Activated T-helper 2 cell treated with anti-CD3 and anti-CD28 coated beads, Interferon-gamma antibody, Interleukin-2, Interleukin-4, amounts not matched to agents 10 μg/mL and 5 μg/mL and 100 μg/mL, durations not matched to agents 14 hours and 24 hours and 36 hours (primary cell): ENCODE data around the gene KLHL21. TPM values are rescaled to one million over a fixed set of nuclear protein-coding genes. Genes with fewer than 3 reads are reported as not detected.
A peak's percentile ranks its signal among the peaks of the same experiment; 100 is the strongest.
"Not testable (repeated sequence)": the region's sequence is repeated elsewhere in the genome, so short reads cannot be mapped to it uniquely, and the experiment has no call there.

Experiments
- DNase-seq: peaks from one replicate; pipeline ENCODE4 v3.0.0; 2021; ENCODE audit warnings: low spot score
- H3K27ac Mint-ChIP-seq: one replicate; pipeline ENCODE4 v1.8.0; 2021; ENCODE audit warnings: mixed read lengths
- H3K27me3 Mint-ChIP-seq: one replicate; pipeline ENCODE4 v1.8.0; 2021; ENCODE audit warnings: low read depth, mixed read lengths
- H3K36me3 Mint-ChIP-seq: one replicate; pipeline ENCODE4 v1.8.0; 2021; ENCODE audit warnings: low read depth, mixed read lengths
- H3K4me1 Mint-ChIP-seq: one replicate; pipeline ENCODE4 v1.8.0; 2021; ENCODE audit warnings: low read depth, mixed read lengths
- H3K4me3 Mint-ChIP-seq: one replicate; pipeline ENCODE4 v1.8.0; 2021; ENCODE audit warnings: low read depth, mild to moderate bottlenecking, moderate library complexity, mixed read lengths
- H3K9me3 Mint-ChIP-seq: one replicate; pipeline ENCODE4 v1.8.0; 2021; ENCODE audit warnings: mixed read lengths
- intact Hi-C: fragments of 100-400 bp; cut with micrococcal nuclease; formaldehyde crosslinking; loops from one replicate; pipeline ENCODE4 v1.15.1; 2023
- total RNA-seq: library from RNA; stranded (reverse); gene quantifications from 2 replicates; pipeline ENCODE4 v1.2.3, GENCODE V29; 2022

KLHL21 gene
- total RNA-seq, 1 donor from 2014 or later = 21.3 TPM

DNA sequence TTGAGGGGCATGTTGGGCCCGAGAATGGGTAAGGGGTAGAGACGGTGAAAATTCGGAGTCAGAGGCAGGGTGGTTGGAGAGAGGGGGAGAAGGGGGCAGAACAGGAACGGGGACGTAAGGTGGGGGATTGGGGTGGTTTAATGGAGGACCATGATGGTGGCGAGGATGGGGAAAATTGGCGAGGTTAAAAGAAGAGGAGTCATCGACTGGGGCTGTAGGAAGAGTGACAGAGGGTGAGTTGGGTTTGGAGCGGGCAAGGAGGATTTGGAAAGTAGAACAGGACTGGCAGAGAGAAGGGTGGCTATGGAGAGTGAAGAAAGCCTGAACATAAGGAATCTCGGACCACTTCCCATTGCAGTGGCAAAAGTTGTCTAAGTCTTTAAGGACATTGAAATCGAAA, 33.6 kb downstream of the KLHL21 start:
- Mint-ChIP-seq H3K36me3 (no peaks in the 10 kb centered on the region), H3K9me3 (no peaks in the 10 kb centered on the region), H3K27ac (no peak overlapping the region), H3K4me1 (no peaks in the 10 kb centered on the region), H3K4me3 (no peak overlapping the region), H3K27me3 (peaks cover 8% of the 10 kb centered on the region)
- no peak for DNase-seq
- intact Hi-C loops = no loop called here

DNA sequence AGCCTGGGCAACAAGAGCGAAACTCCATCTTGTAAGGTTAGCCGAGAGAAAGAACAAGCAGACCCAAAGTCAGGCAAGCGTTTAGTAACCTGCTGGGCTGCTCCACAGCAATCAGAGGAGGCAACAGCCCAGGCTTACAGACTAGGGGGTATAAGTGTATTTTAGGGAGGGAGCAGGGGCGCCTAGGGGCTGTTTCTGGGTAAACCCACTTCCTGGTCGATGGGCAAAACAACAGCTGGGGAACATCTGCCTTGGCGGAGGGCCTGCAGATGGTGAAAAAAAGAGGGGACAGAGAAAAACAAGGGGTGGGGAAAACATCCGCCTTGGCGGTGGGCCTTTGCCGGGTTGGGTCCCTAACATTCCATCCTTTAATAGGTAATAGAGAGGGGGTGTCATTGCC, 42.4 kb downstream of the KLHL21 start:
- Mint-ChIP-seq H3K27me3 (peaks cover 2% of the 10 kb centered on the region), H3K9me3 (no peaks in the 10 kb centered on the region), H3K27ac (no peak overlapping the region), H3K36me3 (no peaks in the 10 kb centered on the region), H3K4me1 (no peaks in the 10 kb centered on the region), H3K4me3 (no peak overlapping the region)
- DNase-seq = no peak
- intact Hi-C loops = no loop called here

DNA sequence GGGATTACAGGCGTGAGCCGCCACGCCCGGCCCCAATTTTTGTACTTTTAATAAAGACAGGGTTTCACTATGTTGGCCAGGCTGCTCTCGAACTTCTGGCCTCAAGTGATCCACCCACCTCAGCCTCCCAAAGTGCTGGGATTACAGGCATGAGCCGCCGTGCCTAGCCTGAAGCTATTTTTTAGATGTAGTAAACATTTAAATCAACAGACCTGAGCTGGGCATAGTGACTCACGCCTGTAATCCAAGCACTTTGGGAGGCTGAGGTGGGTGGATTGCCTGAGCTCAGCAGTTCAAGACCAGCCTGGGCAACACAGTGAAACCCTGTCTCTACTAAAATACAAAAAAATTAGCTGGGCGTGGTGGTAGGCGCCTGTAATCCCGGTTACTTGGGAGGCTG, 43.5 kb downstream of the KLHL21 start:
- H3K27ac Mint-ChIP-seq, H3K4me3 Mint-ChIP-seq, H3K36me3 Mint-ChIP-seq, H3K27me3 Mint-ChIP-seq, DNase-seq, intact Hi-C loops, H3K4me1 Mint-ChIP-seq, H3K9me3 Mint-ChIP-seq: not testable (repeated sequence)

DNA sequence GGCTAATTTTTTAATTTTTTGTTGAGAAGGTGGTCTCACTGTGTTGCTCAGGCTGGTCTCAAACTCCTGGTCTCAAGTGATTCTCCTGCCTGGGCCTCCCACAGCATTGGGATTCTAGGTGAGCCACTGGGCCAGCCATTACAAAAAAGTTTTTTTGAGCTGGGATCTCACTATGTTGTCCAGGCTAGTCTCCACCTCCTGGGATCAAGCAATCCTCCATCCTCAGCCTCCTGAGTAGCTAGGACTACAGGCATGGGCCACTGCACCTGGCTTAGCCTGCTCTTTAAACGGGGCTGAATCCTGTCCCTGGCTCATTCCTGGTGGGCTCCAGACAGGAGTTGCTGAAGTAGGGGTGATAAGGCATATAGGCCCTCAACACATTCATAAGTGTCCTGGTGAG, 45.1 kb downstream of the KLHL21 start:
- Mint-ChIP-seq H3K4me1 (peaks cover 10% of the 10 kb centered on the region), H3K27me3 (peaks cover 2% of the 10 kb centered on the region), H3K9me3 (no peaks in the 10 kb centered on the region), H3K36me3 (peaks cover 6% of the 10 kb centered on the region), H3K27ac (no peak overlapping the region), H3K4me3 (no peak overlapping the region)
- no peak for DNase-seq
- intact Hi-C loops = no loop called here

DNA sequence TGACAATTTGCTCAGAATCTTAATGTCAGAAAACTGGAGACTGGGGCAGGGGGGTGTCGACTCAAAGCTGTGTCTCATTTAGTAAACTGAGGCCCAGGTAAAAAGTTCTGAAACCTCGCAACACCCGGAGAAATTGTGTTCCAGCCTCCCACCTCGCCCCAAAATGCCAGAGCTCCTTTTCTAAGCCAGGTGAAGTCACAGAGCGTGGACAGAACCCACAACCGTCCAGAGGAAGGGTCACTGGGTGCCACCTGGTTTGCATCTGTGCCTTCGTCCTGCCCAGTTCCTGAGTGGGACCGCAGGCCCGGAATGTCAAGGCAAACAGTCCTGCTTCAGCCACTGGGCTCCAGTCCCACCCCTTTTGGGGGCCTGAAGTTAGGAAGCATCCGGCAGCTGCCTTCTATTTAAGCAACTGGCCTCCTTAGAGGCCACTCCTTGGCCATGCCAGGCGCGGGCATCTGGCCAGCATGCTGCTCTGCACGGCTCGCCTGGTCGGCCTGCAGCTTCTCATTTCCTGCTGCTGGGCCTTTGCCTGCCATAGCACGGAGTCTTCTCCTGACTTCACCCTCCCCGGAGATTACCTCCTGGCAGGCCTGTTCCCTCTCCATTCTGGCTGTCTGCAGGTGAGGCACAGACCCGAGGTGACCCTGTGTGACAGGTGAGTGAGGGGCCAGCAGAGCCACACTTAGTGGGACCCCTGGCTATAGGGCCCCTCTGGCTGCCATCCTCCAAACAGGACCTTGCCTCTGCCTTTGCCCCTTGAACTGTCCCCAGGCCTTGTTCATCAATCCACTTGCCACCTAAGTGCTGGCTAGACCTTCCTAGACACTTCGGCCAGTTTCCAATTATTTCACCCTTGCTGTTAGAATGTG, 47.5 kb downstream of the KLHL21 start, which contains the start of gene TAS1R1:
TAS1R1 (plus strand) TSS at position 401 of the 872 bp plus-strand sequence; CDS start at position 468, 67 bp downstream.
- H3K27ac Mint-ChIP-seq = no peak within 1 kb of the TSS

DNA sequence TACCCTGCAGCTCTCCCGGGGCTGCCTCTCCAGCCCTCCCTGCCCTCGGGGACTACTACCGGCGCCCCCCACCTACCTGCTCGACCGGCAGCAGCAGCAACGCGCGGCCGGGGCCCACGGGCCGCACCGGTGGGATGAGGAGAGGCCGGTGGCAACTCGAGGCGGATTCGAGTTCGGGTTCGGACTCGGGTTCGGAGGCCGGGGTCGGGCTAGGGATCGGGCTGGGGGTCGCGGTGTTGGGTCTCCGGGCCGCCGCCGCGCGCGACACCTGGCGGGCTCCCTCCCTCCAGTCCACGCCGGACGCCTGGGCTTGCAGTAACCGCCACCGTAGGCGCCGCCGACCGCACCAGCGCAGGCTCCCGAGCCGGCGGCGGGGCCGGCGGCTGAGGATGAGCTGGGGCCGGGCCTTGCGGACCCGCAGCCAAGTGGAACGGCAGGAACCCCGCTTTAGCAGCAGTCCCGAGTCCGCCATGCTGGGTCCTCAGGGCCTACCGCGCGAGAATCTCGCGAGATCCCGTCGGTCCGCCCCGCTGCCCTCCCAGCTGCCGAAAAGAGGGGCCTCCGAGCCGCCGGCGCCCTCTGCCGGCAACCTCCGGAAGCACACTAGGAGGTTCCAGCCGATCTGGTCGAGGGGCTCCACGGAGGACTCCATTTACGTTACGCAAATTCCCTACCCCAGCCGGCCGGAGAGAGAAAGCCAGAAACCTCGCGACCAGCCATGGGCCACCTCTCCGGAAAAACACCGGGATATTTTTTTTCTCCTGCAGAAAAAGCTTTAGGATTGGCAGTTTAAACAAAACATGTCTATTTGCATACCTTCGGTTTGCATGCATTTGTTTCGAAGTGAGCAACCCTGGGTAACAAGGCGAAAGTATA, 48.4 kb downstream of the KLHL21 start, which contains the start of gene NOL9:
NOL9 (minus strand) TSS at position 483 of the 876 bp plus-strand sequence; CDS start at position 472, 11 bp downstream.
- Mint-ChIP-seq H3K36me3 (peaks cover 16% of the 10 kb centered on the region), H3K27me3 (no peaks in the 10 kb centered on the region), H3K9me3 (no peaks in the 10 kb centered on the region), H3K4me1 (peaks cover 10% of the 10 kb centered on the region), H3K27ac (peak within 1 kb of the TSS; percentile 61), H3K4me3 (peak within 1 kb of the TSS; percentile 82)
- DNase-seq = peak; percentile 92
- intact Hi-C loops = loop anchor here (2.0 to 5.0 kb wide), 4 partner anchors 25 to 67 kb away; partner anchors contain the start of genes KLHL21, PHF13 and ZBTB48

More for the DNA sequence above, 47.5 kb downstream of the KLHL21 start, which contains the start of gene TAS1R1:
- peak within 1 kb of the TSS; percentile 64 for H3K4me3 Mint-ChIP-seq
- no peak for DNase-seq
- peaks cover 10% of the 10 kb centered on the region for H3K4me1 Mint-ChIP-seq
- H3K9me3 Mint-ChIP-seq = no peaks in the 10 kb centered on the region
- H3K27me3 Mint-ChIP-seq = no peaks in the 10 kb centered on the region
- H3K36me3 Mint-ChIP-seq = peaks cover 9% of the 10 kb centered on the region
- intact Hi-C loops = loop anchor here (2.0 to 5.0 kb wide), 4 partner anchors 24 to 68 kb away; partner anchors contain the start of genes KLHL21, PHF13 and ZBTB48

DNA sequence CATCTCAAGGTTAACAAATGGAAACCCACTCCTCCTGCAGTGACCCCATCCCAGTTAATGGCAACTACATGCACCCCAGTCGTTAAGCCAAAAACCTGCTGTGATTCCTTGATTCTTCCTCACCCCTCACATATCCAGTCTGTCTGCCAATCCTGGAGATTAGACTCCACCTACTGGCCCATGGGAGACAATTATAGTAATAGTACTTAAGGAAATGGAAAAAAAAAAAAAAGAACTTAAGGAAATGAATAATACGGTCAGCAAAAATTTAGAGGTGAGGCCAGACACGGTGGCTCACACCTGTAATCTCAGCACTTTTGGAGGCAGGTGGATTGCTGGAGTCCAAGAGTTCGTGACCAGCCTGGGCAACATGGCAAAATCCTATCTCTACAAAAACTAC, 55.4 kb downstream of the KLHL21 start:
- Mint-ChIP-seq H3K4me3 (no peak overlapping the region), H3K36me3 (peaks cover 56% of the 10 kb centered on the region)
- intact Hi-C loops = no loop called here

DNA sequence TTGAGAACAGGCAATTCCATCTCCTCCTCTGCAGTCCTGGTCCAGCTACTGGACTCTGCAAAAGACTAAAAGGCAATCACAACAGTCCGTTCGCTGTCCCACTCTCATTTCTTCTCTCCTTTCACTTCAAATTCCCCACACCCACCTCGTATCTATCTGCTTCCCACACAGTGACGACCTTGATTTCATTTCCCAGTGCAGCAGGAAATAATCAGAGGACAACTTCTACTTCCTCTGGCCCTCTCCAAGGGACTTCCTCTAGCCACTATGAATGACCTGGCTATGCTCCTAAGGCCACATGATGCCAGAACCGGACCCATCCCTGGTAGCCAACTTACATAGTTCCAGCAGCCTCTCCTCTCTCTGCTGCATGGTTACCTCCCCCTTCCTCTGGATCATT, 56.3 kb downstream of the KLHL21 start:
- H3K27me3 Mint-ChIP-seq = no peaks in the 10 kb centered on the region
- no peaks in the 10 kb centered on the region for H3K9me3 Mint-ChIP-seq
- H3K4me3 Mint-ChIP-seq = peak overlapping the region; percentile 4
- intact Hi-C loops = no loop called here
- DNase-seq = no peak
- peaks cover 23% of the 10 kb centered on the region for H3K4me1 Mint-ChIP-seq
- H3K27ac Mint-ChIP-seq = peak overlapping the region; percentile 71
- peaks cover 61% of the 10 kb centered on the region for H3K36me3 Mint-ChIP-seq

More for the DNA sequence above, 55.4 kb downstream of the KLHL21 start:
- Mint-ChIP-seq H3K4me1 (peaks cover 23% of the 10 kb centered on the region), H3K27me3 (no peaks in the 10 kb centered on the region), H3K9me3 (no peaks in the 10 kb centered on the region), H3K27ac (peak overlapping the region; percentile 30)
- no peak for DNase-seq

DNA sequence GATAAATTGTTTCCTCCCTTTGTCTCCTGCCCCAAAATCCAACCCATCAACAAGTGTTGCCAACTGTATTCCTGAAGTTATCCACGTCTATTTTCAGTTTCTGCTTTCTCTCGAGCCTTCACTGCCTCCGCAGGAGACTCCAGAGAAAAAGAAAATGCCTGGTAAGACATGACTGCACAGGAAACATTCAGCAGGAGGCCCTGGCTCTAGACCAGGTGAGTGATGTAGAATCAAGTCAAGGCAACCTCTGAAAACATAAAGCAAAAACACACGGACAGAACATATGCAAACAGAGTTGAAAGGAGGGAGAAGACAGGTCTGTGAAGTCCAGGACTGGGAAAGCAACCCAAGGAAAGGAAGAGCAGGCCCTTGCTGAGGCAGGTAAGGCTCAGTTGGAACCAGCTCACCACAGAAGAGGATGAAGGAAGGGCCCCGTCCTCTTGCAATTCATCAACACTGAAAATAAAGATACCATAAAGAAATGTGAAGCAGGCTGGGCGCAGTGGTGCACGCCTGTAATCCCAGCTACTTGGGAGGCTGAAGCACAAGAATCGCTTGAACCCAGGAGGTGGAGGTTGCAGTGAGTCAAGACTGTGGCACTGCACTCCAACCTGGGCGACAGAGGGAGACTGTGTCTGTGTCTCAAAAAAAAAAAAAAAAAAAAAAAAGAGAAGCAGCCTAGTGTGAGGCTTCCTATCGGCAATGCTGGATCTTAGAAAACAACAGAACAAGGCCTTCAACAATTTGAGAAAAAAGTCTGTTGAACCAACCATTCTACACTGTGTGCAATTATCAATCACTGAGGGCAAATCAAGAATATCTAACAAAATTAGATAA, 57.2 kb downstream of the KLHL21 start:
- peaks cover 23% of the 10 kb centered on the region for H3K4me1 Mint-ChIP-seq
- H3K9me3 Mint-ChIP-seq = no peaks in the 10 kb centered on the region
- H3K27ac Mint-ChIP-seq = peak overlapping the region; percentile 23
- peak; percentile 10 for DNase-seq
- peaks cover 67% of the 10 kb centered on the region for H3K36me3 Mint-ChIP-seq
- no peaks in the 10 kb centered on the region for H3K27me3 Mint-ChIP-seq
- H3K4me3 Mint-ChIP-seq = peak overlapping the region; percentile 6
- intact Hi-C loops = no loop called here

DNA sequence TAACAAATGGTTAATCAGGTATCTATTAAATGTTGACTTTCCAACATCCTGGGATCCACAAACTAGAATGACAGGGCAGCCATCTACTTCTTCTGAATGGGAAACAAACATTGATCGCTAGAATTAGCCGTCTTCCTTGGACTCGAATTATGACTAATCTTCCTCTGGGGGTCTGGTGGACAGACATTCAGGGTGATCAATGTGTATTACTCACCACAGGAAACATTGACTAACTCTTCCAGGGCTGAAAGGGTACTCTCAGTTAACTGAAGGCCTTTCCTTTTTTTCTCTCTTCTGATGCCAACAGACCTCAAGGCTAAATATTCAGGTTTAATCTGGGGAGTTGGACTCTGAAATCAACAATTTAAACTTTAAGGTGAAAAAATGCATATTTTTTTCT, 57.8 kb downstream of the KLHL21 start:
- no peak for DNase-seq
- Mint-ChIP-seq H3K4me3 (no peak overlapping the region), H3K27ac (peak overlapping the region; percentile 23), H3K36me3 (peaks cover 62% of the 10 kb centered on the region), H3K27me3 (no peaks in the 10 kb centered on the region), H3K4me1 (peaks cover 23% of the 10 kb centered on the region), H3K9me3 (no peaks in the 10 kb centered on the region)
- intact Hi-C loops = no loop called here
